Mesendoderm (in vitro differentiated cells): Measurements from ENCODE around the gene CLEC3B.

Experiments used
- DNase-seq: peaks from one replicate; pipeline ENCODE4 v3.0.0; 2013
- H2AK5ac ChIP-seq: 2 replicates; pipeline ENCODE4 v1.6.1; 2013; ENCODE audit warnings: low read length, inconsistent platforms
- H2BK120ac ChIP-seq: 2 replicates; pipeline ENCODE4 v1.6.1; 2013; ENCODE audit warnings: low read depth, mild to moderate bottlenecking, low read length, moderate library complexity, mixed read lengths
- H2BK15ac ChIP-seq: replicated peaks from 2 replicates; pipeline ENCODE4 v1.6.1; 2013; ENCODE audit warnings: low read depth, mild to moderate bottlenecking, moderate library complexity
- H2BK5ac ChIP-seq: 2 replicates; pipeline ENCODE4 v1.6.1; 2013; ENCODE audit warnings: low read length, inconsistent platforms
- H3K18ac ChIP-seq: 2 replicates; pipeline ENCODE4 v1.6.1; 2013; ENCODE audit warnings: mild to moderate bottlenecking, low read length, mixed read lengths
- H3K23ac ChIP-seq: one replicate; pipeline ENCODE4 v1.6.1; 2013; ENCODE audit warnings: low read length
- H3K27ac ChIP-seq: 2 replicates; pipeline ENCODE4 v1.5.1; 2013; ENCODE audit warnings: low read depth, mild to moderate bottlenecking, inconsistent platforms, low read length, moderate library complexity
- H3K27me3 ChIP-seq: 2 replicates; pipeline ENCODE4 v1.6.1; 2013; ENCODE audit warnings: low read length, control low read depth, mild to moderate bottlenecking, inconsistent platforms; ENCODE audit not compliant: insufficient read depth, poor library complexity
- H3K36me3 ChIP-seq: 2 replicates; pipeline ENCODE4 v1.6.1; 2013; ENCODE audit warnings: low read length, inconsistent platforms; ENCODE audit not compliant: control insufficient read depth, insufficient read depth
- H3K4ac ChIP-seq: one replicate; pipeline ENCODE4 v1.6.1; 2013; ENCODE audit warnings: low read depth, mild to moderate bottlenecking, low read length, moderate library complexity
- H3K4me1 ChIP-seq: 2 replicates; pipeline ENCODE4 v1.6.1; 2013; ENCODE audit warnings: low read depth, low read length, inconsistent platforms; ENCODE audit not compliant: control insufficient read depth
- H3K4me2 ChIP-seq: 2 replicates; pipeline ENCODE4 v1.6.1; 2013; ENCODE audit warnings: low read length
- H3K4me3 ChIP-seq: 2 replicates; pipeline ENCODE4 v1.5.1; 2013; ENCODE audit warnings: mild to moderate bottlenecking, low read length
- H3K56ac ChIP-seq: one replicate; pipeline ENCODE4 v1.6.1; 2013; ENCODE audit warnings: low read length
- H3K79me1 ChIP-seq: 2 replicates; pipeline ENCODE4 v1.6.1; 2013; ENCODE audit warnings: low read length, inconsistent platforms
- H3K79me2 ChIP-seq: 2 replicates; pipeline ENCODE4 v1.6.1; 2013; ENCODE audit warnings: mild to moderate bottlenecking, low read length; ENCODE audit not compliant: control insufficient read depth, insufficient read depth
- H3K9ac ChIP-seq: 2 replicates; pipeline ENCODE4 v1.6.1; 2013; ENCODE audit warnings: low read length, inconsistent platforms
- H4K5ac ChIP-seq: one replicate; pipeline ENCODE4 v1.6.1; 2013; ENCODE audit warnings: low read length
- H4K8ac ChIP-seq: one replicate; pipeline ENCODE4 v1.6.1; 2013; ENCODE audit warnings: low read depth, mild to moderate bottlenecking, control low read depth, low read length, moderate library complexity
- WGBS: extraction: QIAGEN DNeasy Blood & Tissue Kit; methylation state at CpG from one replicate; pipeline ENCODE4 v1.1.7; 2013; ENCODE audit warnings: low lambda C conversion rate, missing lambda C conversion rate; ENCODE audit not compliant: insufficient coverage; ENCODE audit errors: extremely low coverage; 5-methylcytosine and 5-hydroxymethylcytosine counted together

Gene CLEC3B

GRCh38 chr3:45032113-45032512, 6.0 kb downstream of the CLEC3B start:
- H2BK15ac ChIP-seq = no peak overlapping the region
- no peak overlapping the region for H3K18ac ChIP-seq
- H3K27ac ChIP-seq = no peak overlapping the region
- H3K79me2 ChIP-seq = no peaks in the 10 kb centered on the region
- H2BK5ac ChIP-seq = no peak overlapping the region
- H3K56ac ChIP-seq = no peak overlapping the region
- no peaks in the 10 kb centered on the region for H3K4me1 ChIP-seq
- no peak for DNase-seq
- no peak overlapping the region for H3K23ac ChIP-seq
- no peaks in the 10 kb centered on the region for H3K36me3 ChIP-seq
- no peak overlapping the region for H3K4me3 ChIP-seq
- no CpG with 5 or more reads among the region's 2 CpGs for WGBS
- no peak overlapping the region for H3K9ac ChIP-seq
- no peak overlapping the region for H4K8ac ChIP-seq
- no peak overlapping the region for H3K4ac ChIP-seq
- no peak overlapping the region for H4K5ac ChIP-seq
- peaks cover 7% of the 10 kb centered on the region for H3K27me3 ChIP-seq
- no peak overlapping the region for H2AK5ac ChIP-seq
- H3K79me1 ChIP-seq = no peaks in the 10 kb centered on the region
- H2BK120ac ChIP-seq = no peak overlapping the region
- H3K4me2 ChIP-seq = no peak overlapping the region

- H3K9ac ChIP-seq = no peak overlapping the region
- no peak overlapping the region for H3K27ac ChIP-seq
- no CpG with 5 or more reads among the region's 6 CpGs for WGBS
- H3K4me1 ChIP-seq = no peaks in the 10 kb centered on the region
- no peak overlapping the region for H3K4ac ChIP-seq
- no peak overlapping the region for H3K4me2 ChIP-seq
- no peak overlapping the region for H4K5ac ChIP-seq
- no peak overlapping the region for H3K56ac ChIP-seq
- H3K79me1 ChIP-seq = no peaks in the 10 kb centered on the region
- no peak overlapping the region for H4K8ac ChIP-seq
- no peak overlapping the region for H2BK120ac ChIP-seq
- H3K79me2 ChIP-seq = no peaks in the 10 kb centered on the region
- H3K18ac ChIP-seq = no peak overlapping the region
- no peak for DNase-seq
- no peak overlapping the region for H2AK5ac ChIP-seq
- no peak overlapping the region for H3K4me3 ChIP-seq
- peaks cover 8% of the 10 kb centered on the region for H3K27me3 ChIP-seq
- no peak overlapping the region for H2BK15ac ChIP-seq
- H3K36me3 ChIP-seq = no peaks in the 10 kb centered on the region
- no peak overlapping the region for H3K23ac ChIP-seq
- no peak overlapping the region for H2BK5ac ChIP-seq
These were observed 7.7 kb downstream of the CLEC3B start for GRCh38 chr3:45033791-45034190.

- H3K79me2 ChIP-seq = no peaks in the 10 kb centered on the region
- H2BK120ac ChIP-seq = no peak overlapping the region
- no peak for DNase-seq
- H3K56ac ChIP-seq = no peak overlapping the region
- no CpG with 5 or more reads among the region's 3 CpGs for WGBS
- peaks cover 8% of the 10 kb centered on the region for H3K27me3 ChIP-seq
- no peak overlapping the region for H3K23ac ChIP-seq
- H3K9ac ChIP-seq = no peak overlapping the region
- no peak overlapping the region for H2BK15ac ChIP-seq
- H3K4ac ChIP-seq = no peak overlapping the region
- H3K36me3 ChIP-seq = no peaks in the 10 kb centered on the region
- no peaks in the 10 kb centered on the region for H3K4me1 ChIP-seq
- H3K4me2 ChIP-seq = no peak overlapping the region
- H3K4me3 ChIP-seq = no peak overlapping the region
- no peak overlapping the region for H3K18ac ChIP-seq
- no peak overlapping the region for H4K8ac ChIP-seq
- no peak overlapping the region for H2BK5ac ChIP-seq
- no peak overlapping the region for H2AK5ac ChIP-seq
- no peak overlapping the region for H4K5ac ChIP-seq
- no peaks in the 10 kb centered on the region for H3K79me1 ChIP-seq
- H3K27ac ChIP-seq = no peak overlapping the region
These were observed 8.6 kb downstream of the CLEC3B start for GRCh38 chr3:45034612-45035252.

- peaks cover 8% of the 10 kb centered on the region for H3K27me3 ChIP-seq
- WGBS = no CpG with 5 or more reads among the region's 64 CpGs
These were observed 9.6 kb downstream of the CLEC3B start for GRCh38 chr3:45035441-45036301.

GRCh38 chr3:45037720-45038455, 11.8 kb downstream of the CLEC3B start:
- peak; percentile 97 for DNase-seq
- Histone ChIP-seq H2BK120ac (no peak overlapping the region), H2BK15ac (no peak overlapping the region), H3K4ac (no peak overlapping the region), H3K36me3 (no peaks in the 10 kb centered on the region), H3K9ac (no peak overlapping the region), H3K27me3 (peaks cover 8% of the 10 kb centered on the region), H3K4me2 (no peak overlapping the region), H4K5ac (no peak overlapping the region), H3K79me2 (no peaks in the 10 kb centered on the region), H2AK5ac (no peak overlapping the region), H3K79me1 (no peaks in the 10 kb centered on the region), H3K4me3 (no peak overlapping the region), H3K23ac (no peak overlapping the region), H2BK5ac (no peak overlapping the region), H3K56ac (no peak overlapping the region), H4K8ac (no peak overlapping the region), H3K18ac (no peak overlapping the region), H3K27ac (no peak overlapping the region), H3K4me1 (no peaks in the 10 kb centered on the region)
- no CpG with 5 or more reads among the region's 11 CpGs for WGBS

More at GRCh38 chr3:45035441-45036301, 9.6 kb downstream of the CLEC3B start:
- Histone ChIP-seq H3K4me1 (no peaks in the 10 kb centered on the region), H3K56ac (peak overlapping the region; percentile 58), H3K4me3 (no peak overlapping the region), H3K23ac (no peak overlapping the region), H2BK5ac (no peak overlapping the region), H3K9ac (peak overlapping the region; percentile 26), H4K8ac (no peak overlapping the region), H3K36me3 (no peaks in the 10 kb centered on the region), H2BK15ac (no peak overlapping the region), H2BK120ac (no peak overlapping the region), H3K79me1 (no peaks in the 10 kb centered on the region), H3K4ac (no peak overlapping the region), H4K5ac (no peak overlapping the region), H3K27ac (no peak overlapping the region), H2AK5ac (no peak overlapping the region), H3K4me2 (peak overlapping the region; percentile 45), H3K79me2 (no peaks in the 10 kb centered on the region), H3K18ac (no peak overlapping the region)
- peak; percentile 55 for DNase-seq
